Uterus (tissue), 4 donors: ENCODE results near the gene ST7. TPM values are rescaled to one million over a fixed set of nuclear protein-coding genes. Genes with fewer than 3 reads are reported as not detected.

Experiments used
- DNase-seq, 2 donors: peaks; one replicate each; pipeline ENCODE4 v3.0.0-alpha.2; 2019 to 2020
- H3K27ac ChIP-seq, 2 donors: fragments of 200-600 bp; sonication (generic); 1 replicate in 1 of 2; 2 replicates in 1 of 2; pipeline ENCODE4 v1.5.1; 2016 to 2018
- H3K27me3 ChIP-seq, 2 donors: fragments of 200-600 bp; sonication (generic); one replicate each; pipeline ENCODE4 v1.5.1; 2018 to 2019; ENCODE audit warnings: control low read depth in 1 of 2
- H3K36me3 ChIP-seq, 2 donors: fragments of 200-600 bp; sonication (generic); one replicate each; pipeline ENCODE4 v1.5.1; 2019; ENCODE audit warnings: control low read depth in 1 of 2
- H3K4me1 ChIP-seq, 2 donors: fragments of 200-600 bp; sonication (generic); one replicate each; pipeline ENCODE4 v1.5.1; 2018 to 2019; ENCODE audit warnings: control low read depth in 1 of 2
- H3K4me3 ChIP-seq, 2 donors: fragments of 200-600 bp; sonication (generic); 1 replicate in 1 of 2; 2 replicates in 1 of 2; pipeline ENCODE4 v1.5.1; 2018 to 2019; ENCODE audit warnings: mild to moderate bottlenecking in 1 of 2
- H3K9me3 ChIP-seq, 2 donors: fragments of 200-600 bp; sonication (generic); one replicate each; pipeline ENCODE4 v1.5.1; 2019; ENCODE audit warnings: control low read depth in 1 of 2
- CTCF ChIP-seq, 4 experiments: fragments of 200-600 bp in 2 of 4; fragments of 450-650 bp in 2 of 4; sonication (generic) in 2 of 4; IDR thresholded peaks; one replicate each; pipeline ENCODE4 v1.5.1; 2016 to 2019; ENCODE audit warnings: antibody characterized with exemption in 4 of 4, mild to moderate bottlenecking in 2 of 4, moderate library complexity in 1 of 4
- POLR2A ChIP-seq, 2 donors: fragments of 450-650 bp; IDR thresholded peaks; one replicate each; pipeline ENCODE4 v1.6.1; 2016; ENCODE audit warnings: antibody characterized with exemption in 2 of 2, mild to moderate bottlenecking in 1 of 2, moderate library complexity in 1 of 2
- intact Hi-C: fragments of 100-400 bp; cut with DNase I; formaldehyde crosslinking; loops from one replicate; pipeline ENCODE4 v1.15.1; 2023; ENCODE audit warnings: low total_unique reads
- total RNA-seq, 4 donors: library from RNA; depleted of rRNA in 3 of 4; stranded (reverse); fragments of >200 nt in 3 of 4; gene quantifications; one replicate each; pipeline versions ENCODE4 v1.1.0 to v1.2.4, GENCODE V29; 2014 to 2023
- donor health status: DM: yes; HTN: yes; CAD: no.

Gene ST7
- total RNA-seq, 4 donors from 2014 or later = 27.4 to 41.0 (median 31.4) TPM

DNA sequence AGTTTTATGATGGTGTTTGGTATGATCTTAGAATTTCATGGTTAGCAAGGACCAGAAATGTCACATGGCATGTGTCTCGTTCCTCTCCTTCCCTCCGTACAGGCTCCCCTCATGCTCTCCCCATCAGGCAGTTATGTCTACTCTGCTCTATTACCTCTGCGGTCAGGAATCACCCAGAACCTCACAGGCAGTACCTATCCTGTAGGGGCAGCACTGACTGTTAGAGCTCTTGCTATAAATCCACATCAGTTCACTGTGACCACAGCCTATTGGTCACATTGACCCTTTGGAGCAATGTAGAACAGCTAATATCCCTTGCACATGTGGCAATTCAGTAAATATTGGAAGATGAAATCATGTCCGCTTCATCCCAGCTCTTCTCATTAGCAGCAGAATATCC, 217.8 kb downstream of the ST7 start:
- no peaks in the 10 kb centered on the region for H3K36me3 ChIP-seq
- no peaks in the 10 kb centered on the region for H3K27me3 ChIP-seq
- no peak for DNase-seq
- H3K9me3 ChIP-seq = no peaks in the 10 kb centered on the region
- TF ChIP-seq CTCF (IDR thresholded peaks at IDR 0.05) = no peak
- TF ChIP-seq POLR2A (IDR thresholded peaks at IDR 0.05) = no peak
- H3K4me1 ChIP-seq = no peaks in the 10 kb centered on the region
- no peak overlapping the region for H3K27ac ChIP-seq
- H3K4me3 ChIP-seq = no peak overlapping the region
- intact Hi-C loops = no loop called here

DNA sequence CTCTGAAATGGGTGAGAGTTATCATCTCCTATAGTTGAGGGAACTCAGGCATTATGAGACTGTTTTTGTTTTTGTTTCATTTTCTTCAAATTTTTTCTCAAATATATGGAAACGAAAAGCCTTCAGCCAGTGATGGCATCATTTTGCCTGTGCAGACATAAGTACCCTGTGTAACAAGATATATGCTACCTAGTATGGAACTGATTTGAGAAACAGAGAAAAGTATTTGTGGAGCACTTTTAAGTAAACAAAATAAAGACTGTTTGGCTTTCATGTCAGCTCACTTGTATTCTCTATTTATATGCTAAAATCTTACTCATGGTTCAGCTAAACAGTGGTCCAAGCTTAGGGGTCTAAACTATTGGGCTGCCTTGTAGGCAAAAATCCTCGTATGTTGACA, 219.0 kb downstream of the ST7 start:
- no peaks in the 10 kb centered on the region for H3K27me3 ChIP-seq
- no peaks in the 10 kb centered on the region for H3K36me3 ChIP-seq
- intact Hi-C loops = no loop called here
- H3K4me1 ChIP-seq = no peaks in the 10 kb centered on the region
- no peaks in the 10 kb centered on the region for H3K9me3 ChIP-seq
- no peak for DNase-seq
- no peak overlapping the region for H3K4me3 ChIP-seq
- H3K27ac ChIP-seq = no peak overlapping the region
- TF ChIP-seq CTCF (IDR thresholded peaks at IDR 0.05) (no peak), POLR2A (IDR thresholded peaks at IDR 0.05) (no peak)

- no peak for DNase-seq
- Histone ChIP-seq H3K27ac (no peak overlapping the region), H3K36me3 (no peaks in the 10 kb centered on the region), H3K4me3 (no peak overlapping the region), H3K27me3 (no peaks in the 10 kb centered on the region), H3K9me3 (no peaks in the 10 kb centered on the region), H3K4me1 (no peaks in the 10 kb centered on the region)
- TF ChIP-seq POLR2A (IDR thresholded peaks at IDR 0.05) = no peak
- TF ChIP-seq CTCF (IDR thresholded peaks at IDR 0.05) = no peak
- intact Hi-C loops = no loop called here
These were observed 219.9 kb downstream of the ST7 start for GRCh38 chr7:117173035-117173770.

DNA sequence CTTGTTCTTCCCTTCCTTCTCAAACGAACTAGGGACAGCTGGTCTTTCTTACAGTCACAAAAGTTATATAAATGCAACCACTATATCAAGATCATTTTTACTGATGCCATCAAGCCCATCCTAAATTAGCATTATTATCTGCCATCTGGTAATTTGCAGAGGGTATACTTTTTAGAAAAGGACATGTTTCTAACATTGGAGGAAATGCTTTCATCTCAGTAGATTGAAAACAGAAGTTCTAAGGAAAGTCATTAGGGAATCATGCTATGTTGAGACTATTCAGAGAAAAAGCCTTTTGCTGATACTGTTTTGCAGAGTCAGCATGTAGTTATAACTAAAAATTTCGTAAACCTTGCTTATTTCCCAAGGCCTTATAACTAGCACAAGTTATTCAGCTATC, 222.9 kb downstream of the ST7 start:
- H3K4me1 ChIP-seq = no peaks in the 10 kb centered on the region
- TF ChIP-seq POLR2A (IDR thresholded peaks at IDR 0.05) (no peak), CTCF (IDR thresholded peaks at IDR 0.05) (no peak)
- H3K36me3 ChIP-seq = no peaks in the 10 kb centered on the region
- no peak overlapping the region for H3K4me3 ChIP-seq
- H3K9me3 ChIP-seq = no peaks in the 10 kb centered on the region
- no peak overlapping the region for H3K27ac ChIP-seq
- intact Hi-C loops = no loop called here
- no peaks in the 10 kb centered on the region for H3K27me3 ChIP-seq
- no peak for DNase-seq

DNA sequence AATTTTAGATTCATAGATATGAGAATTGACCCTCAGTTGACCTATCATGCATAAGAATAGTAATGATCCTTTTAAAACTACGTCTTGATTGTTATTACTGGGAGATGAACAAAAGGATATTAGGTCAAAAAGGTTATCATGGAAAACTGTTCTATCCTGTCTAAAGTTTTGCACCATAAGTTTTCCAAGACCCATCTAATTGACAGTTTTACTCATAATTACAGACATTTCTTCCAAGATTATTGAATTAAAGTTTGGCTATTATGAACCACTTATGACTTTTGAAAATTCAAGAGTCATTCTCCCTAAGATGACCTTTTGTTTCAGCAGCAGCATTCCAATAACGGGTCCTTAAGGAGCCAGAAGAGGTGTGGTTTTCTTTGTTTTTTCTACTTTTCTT, 225.3 kb downstream of the ST7 start:
- no peak for TF ChIP-seq POLR2A (IDR thresholded peaks at IDR 0.05)
- no peak for TF ChIP-seq CTCF (IDR thresholded peaks at IDR 0.05)
- no peaks in the 10 kb centered on the region for H3K9me3 ChIP-seq
- H3K4me1 ChIP-seq = no peaks in the 10 kb centered on the region
- intact Hi-C loops = no loop called here
- no peaks in the 10 kb centered on the region for H3K36me3 ChIP-seq
- no peak for DNase-seq
- H3K27ac ChIP-seq = no peak overlapping the region
- no peaks in the 10 kb centered on the region for H3K27me3 ChIP-seq
- no peak overlapping the region for H3K4me3 ChIP-seq
